K562 (cell line): ENCODE results near the gene SLC30A4. TPM values are rescaled to one million over a fixed set of nuclear protein-coding genes. Genes with fewer than 3 reads are reported as not detected.
A peak's percentile ranks its signal among the peaks of the same experiment; 100 is the strongest.

ENCODE experiments used
- ARID3A ChIP-seq: IDR thresholded peaks from 2 replicates; pipeline ENCODE4 v1.6.1; 2012; ENCODE audit warnings: low read depth, low read length, improper control_type of control experiment, borderline replicate concordance
- BRD9 ChIP-seq: fragments of 450-650 bp; IDR thresholded peaks from 2 replicates; pipeline ENCODE4 v1.6.1; 2018; ENCODE audit warnings: low read depth; ENCODE audit not compliant: partially characterized antibody
- ELF1 ChIP-seq: fragments of 200-800 bp; sonication (Bioruptor generic); IDR thresholded peaks from 2 replicates; pipeline ENCODE4 v1.6.1; 2016; ENCODE audit warnings: missing genetic modification characterization, missing compliant biosample characterization
- EP300 ChIP-seq: IDR thresholded peaks from 2 replicates; pipeline ENCODE4 v1.6.1; 2012; ENCODE audit warnings: low read length, improper control_type of control experiment
- ESRRA ChIP-seq: fragments of 450-650 bp; IDR thresholded peaks from 2 replicates; pipeline ENCODE4 v1.6.1; 2014; ENCODE audit warnings: low read depth, mild to moderate bottlenecking, moderate library complexity, borderline replicate concordance
- JUND ChIP-seq, 2 experiments: IDR thresholded peaks; 2 replicates in 1 of 2; 3 replicates in 1 of 2; pipeline ENCODE4 v1.6.1; 2011; ENCODE audit warnings: borderline replicate concordance in 2 of 2, low read depth in 2 of 2, low read length in 2 of 2, improper control_type of control experiment in 1 of 2, missing biosample characterization in 1 of 2, missing genetic modification characterization in 1 of 2, missing genetic modification reagents in 1 of 2
- MTA3 ChIP-seq: fragments of 450-650 bp; formaldehyde crosslinking; IDR thresholded peaks from 2 replicates; pipeline ENCODE4 v1.6.1; 2017; ENCODE audit warnings: mild to moderate bottlenecking, borderline replicate concordance
- RAD21 ChIP-seq, 2 experiments: fragments of 250-450 bp in 1 of 2; fragments of 450-650 bp in 1 of 2; sonication (Bioruptor Pico) in 1 of 2; formaldehyde crosslinking in 1 of 2; IDR thresholded peaks in 1 of 2; conservative IDR thresholded peaks in 1 of 2; 2 replicates each; pipeline versions ENCODE4 v1.4.0 to v1.8.0; 2020 to 2022; ENCODE audit warnings: mild to moderate bottlenecking in 2 of 2, moderate library complexity in 1 of 2
- TEAD1 ChIP-seq, 2 experiments: fragments of 450-650 bp in 1 of 2; sonication (generic) in 1 of 2; formaldehyde crosslinking; IDR thresholded peaks; 2 replicates each; pipeline versions ENCODE4 v1.4.0 to v1.8.0; 2020 to 2022; ENCODE audit warnings: mild to moderate bottlenecking in 2 of 2, missing genetic modification reagents in 1 of 2
- ZNF408 ChIP-seq: fragments of 250-450 bp; sonication (Bioruptor Pico); IDR thresholded peaks from 2 replicates; pipeline ENCODE4 v1.4.0; 2020; ENCODE audit warnings: low read depth, mild to moderate bottlenecking, moderate library complexity
- ZNF639 ChIP-seq, 2 experiments: fragments of 200-800 bp in 1 of 2; sonication (Bioruptor generic) in 1 of 2; sonication (generic) in 1 of 2; formaldehyde crosslinking in 1 of 2; IDR thresholded peaks in 1 of 2; conservative IDR thresholded peaks in 1 of 2; 2 replicates each; pipeline versions ENCODE4 v1.5.0 to v1.6.1; 2016 to 2020; ENCODE audit warnings: missing compliant biosample characterization in 1 of 2, missing genetic modification characterization in 1 of 2, missing genetic modification reagents in 1 of 2
- polyA plus RNA-seq, 8 experiments: library from polyadenylated mRNA; depleted of rRNA in 4 of 8; stranded (reverse) in 5 of 8; unstranded in 3 of 8; fragments of >200 nt; fragmentation: Nextera tagmentation in 2 of 8; fragmentation: Illumina TruSeq in 1 of 8; extraction: Ambion mirVana in 2 of 8; extraction: Trizol in 1 of 8; gene quantifications; 2 replicates each; pipeline versions ENCODE4 v1.2.1 to v1.2.3, GENCODE V29; 2011 to 2014; ENCODE audit warnings: inconsistent platforms in 1 of 8, missing spikeins in 1 of 8
- total RNA-seq, 7 experiments: library from RNA; depleted of rRNA in 6 of 7; stranded (reverse); fragments of >200 nt in 6 of 7; fragmentation: Illumina TruSeq in 2 of 7; extraction: Trizol in 2 of 7; gene quantifications; 2 replicates each; pipeline versions ENCODE4 v1.2.1 to v1.2.3, GENCODE V29; 2011 to 2021; ENCODE audit warnings: low replicate concordance in 1 of 7
- TF ChIP-seq, protein P1 (sequence below), 2 experiments: fragments of 450-650 bp; formaldehyde crosslinking in 1 of 2; IDR thresholded peaks; 2 replicates each; pipeline versions ENCODE4 v1.4.0 to v1.6.1; 2014 to 2020; ENCODE audit warnings: mild to moderate bottlenecking in 2 of 2, borderline replicate concordance in 1 of 2, low read depth in 1 of 2

The SLC30A4 gene
- total and polyA plus RNA-seq, 9 of the 15 experiments (the other 6 are each of a cell fraction or from before 2014, with no cell fraction given) = 0.21 to 0.73 (median 0.36) TPM

DNA sequence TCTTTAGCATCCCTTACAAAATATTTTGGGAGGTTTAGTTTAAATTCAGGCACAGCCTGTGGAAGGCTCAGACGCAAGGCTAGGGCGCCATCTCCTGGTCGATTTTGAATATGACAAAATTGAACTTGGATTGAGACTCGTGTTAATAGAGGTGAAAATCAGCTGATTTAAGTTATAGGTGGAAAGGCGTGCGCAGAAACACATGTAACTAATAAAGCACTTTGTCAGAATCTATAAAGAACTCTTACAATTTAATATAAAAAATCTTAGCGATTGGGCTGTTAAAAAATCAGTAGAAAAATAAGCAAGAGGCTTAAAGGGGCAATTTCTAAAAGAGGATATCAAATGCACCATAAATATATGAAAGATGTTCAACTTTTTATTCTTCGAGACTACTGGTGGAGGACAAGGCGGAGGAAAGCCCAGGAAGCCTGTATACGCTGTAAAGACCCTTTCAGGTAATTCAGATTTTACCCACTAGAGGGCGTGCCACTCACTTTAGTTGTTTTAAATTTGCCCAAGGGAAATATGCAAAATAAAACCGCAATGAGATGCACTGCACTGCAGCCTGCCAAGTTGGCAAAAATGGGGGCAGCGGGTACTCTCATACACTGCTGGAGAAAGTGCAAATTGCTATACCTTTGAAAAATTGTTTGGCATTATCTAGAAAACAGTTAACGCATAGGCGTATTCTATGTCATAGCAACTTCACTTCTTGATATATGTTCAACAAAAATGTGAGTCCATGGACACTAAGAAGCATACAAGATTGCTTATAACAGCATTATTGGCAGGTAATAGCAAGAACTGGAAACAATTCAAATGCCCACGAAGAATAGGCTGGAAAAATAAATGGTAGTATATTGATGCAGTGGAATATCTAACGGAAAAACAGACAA, 64.7 kb downstream of the SLC30A4 start (continued):
- TF ChIP-seq, protein P1, sequence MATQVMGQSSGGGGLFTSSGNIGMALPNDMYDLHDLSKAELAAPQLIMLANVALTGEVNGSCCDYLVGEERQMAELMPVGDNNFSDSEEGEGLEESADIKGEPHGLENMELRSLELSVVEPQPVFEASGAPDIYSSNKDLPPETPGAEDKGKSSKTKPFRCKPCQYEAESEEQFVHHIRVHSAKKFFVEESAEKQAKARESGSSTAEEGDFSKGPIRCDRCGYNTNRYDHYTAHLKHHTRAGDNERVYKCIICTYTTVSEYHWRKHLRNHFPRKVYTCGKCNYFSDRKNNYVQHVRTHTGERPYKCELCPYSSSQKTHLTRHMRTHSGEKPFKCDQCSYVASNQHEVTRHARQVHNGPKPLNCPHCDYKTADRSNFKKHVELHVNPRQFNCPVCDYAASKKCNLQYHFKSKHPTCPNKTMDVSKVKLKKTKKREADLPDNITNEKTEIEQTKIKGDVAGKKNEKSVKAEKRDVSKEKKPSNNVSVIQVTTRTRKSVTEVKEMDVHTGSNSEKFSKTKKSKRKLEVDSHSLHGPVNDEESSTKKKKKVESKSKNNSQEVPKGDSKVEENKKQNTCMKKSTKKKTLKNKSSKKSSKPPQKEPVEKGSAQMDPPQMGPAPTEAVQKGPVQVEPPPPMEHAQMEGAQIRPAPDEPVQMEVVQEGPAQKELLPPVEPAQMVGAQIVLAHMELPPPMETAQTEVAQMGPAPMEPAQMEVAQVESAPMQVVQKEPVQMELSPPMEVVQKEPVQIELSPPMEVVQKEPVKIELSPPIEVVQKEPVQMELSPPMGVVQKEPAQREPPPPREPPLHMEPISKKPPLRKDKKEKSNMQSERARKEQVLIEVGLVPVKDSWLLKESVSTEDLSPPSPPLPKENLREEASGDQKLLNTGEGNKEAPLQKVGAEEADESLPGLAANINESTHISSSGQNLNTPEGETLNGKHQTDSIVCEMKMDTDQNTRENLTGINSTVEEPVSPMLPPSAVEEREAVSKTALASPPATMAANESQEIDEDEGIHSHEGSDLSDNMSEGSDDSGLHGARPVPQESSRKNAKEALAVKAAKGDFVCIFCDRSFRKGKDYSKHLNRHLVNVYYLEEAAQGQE (IDR thresholded peaks at IDR 0.05; ENCODE audit: borderline replicate concordance) = peak; percentile 77
- TF ChIP-seq, protein P1 (CRISPR knock-in tag; IDR thresholded peaks at IDR 0.05; ENCODE audit: low read depth) = no peak
- TF ChIP-seq MTA3 (no peak), ARID3A (0 out of 2 replicates have a peak, but pooled peaks have one; percentile 38), ZNF639 (CRISPR knock-in tag; conservative IDR thresholded peaks at IDR 0.05 in 1 of 2, IDR thresholded peaks at IDR 0.05 in 1 of 2) (0 out of 4 replicates have a peak, but pooled peaks of 1 of the 2 experiments have one; percentile 29), BRD9 (no peak), EP300 (0 out of 2 replicates have a peak, but pooled peaks have one; percentile 3), JUND (IDR thresholded peaks at IDR 0.05; ENCODE audit: borderline replicate concordance, low read depth, low read length) (0 out of 2 replicates have a peak, but pooled peaks have one; percentile 7), JUND (tag; IDR thresholded peaks at IDR 0.05; ENCODE audit: borderline replicate concordance, low read depth, low read length) (no peak), ESRRA (peak; percentile 30; the same call in 1 of the 2 replicates), TEAD1 (CRISPR knock-in tag; IDR thresholded peaks at IDR 0.05) (peak in 1 of 2 experiments; percentile 78; a peak in 2 of 4 replicates), ELF1 (tag) (0 out of 2 replicates have a peak, but pooled peaks have one; percentile 41), ZNF408 (CRISPR knock-in tag) (no peak), RAD21 (CRISPR knock-in tag; conservative IDR thresholded peaks at IDR 0.05 in 1 of 2, IDR thresholded peaks at IDR 0.05 in 1 of 2) (peak; percentile 83 to 86)
